Naive thymus-derived CD8-positive, alpha-beta T cell (primary cell): ENCODE results near the gene ZNF532. TPM values are rescaled to one million over a fixed set of nuclear protein-coding genes. Genes with fewer than 3 reads are reported as not detected.

Source experiments
- ATAC-seq, 2 donors: fragments of 150-1000 bp; cut with Tn5 transposase in 1 of 2; sonication (Bioruptor Pico), chemical (Tn5 transposase) in 1 of 2; 1 replicate in 1 of 2; 2 replicates in 1 of 2; pipeline ENCODE4 v1.10.0; 2021; ENCODE audit warnings: mild to moderate bottlenecking in 2 of 2, moderate library complexity in 2 of 2
- POLR2A ChIA-PET: fragments of 350-600 bp; sonication (Branson Sonifier 250); formaldehyde crosslinking; loops from one replicate; lab custom pipeline; 2021; ENCODE audit warnings: antibody characterized with exemption; lab: Charles Lee
- DNase-seq, 10 donors: peaks; one replicate each; pipeline versions ENCODE4 v3.0.0 to v3.0.0-alpha.2; 2020 to 2022
- H3K27ac Mint-ChIP-seq, 10 donors: one replicate each; pipeline ENCODE4 v1.8.0; 2020 to 2022; ENCODE audit warnings: mild to moderate bottlenecking in 10 of 10, mixed read lengths in 10 of 10, moderate library complexity in 4 of 10, inconsistent platforms in 1 of 10
- H3K27me3 Mint-ChIP-seq, 5 donors: one replicate each; pipeline ENCODE4 v1.8.0; 2021 to 2022; ENCODE audit warnings: mixed read lengths in 5 of 5
- H3K36me3 Mint-ChIP-seq, 3 donors: one replicate each; pipeline ENCODE4 v1.8.0; 2020 to 2022; ENCODE audit warnings: mixed read lengths in 3 of 3, mild to moderate bottlenecking in 2 of 3, inconsistent platforms in 1 of 3
- H3K4me1 Mint-ChIP-seq, 4 donors: one replicate each; pipeline ENCODE4 v1.8.0; 2021 to 2022; ENCODE audit warnings: mixed read lengths in 4 of 4
- H3K4me3 Mint-ChIP-seq, 10 donors: one replicate each; pipeline ENCODE4 v1.8.0; 2020 to 2022; ENCODE audit warnings: mild to moderate bottlenecking in 10 of 10, mixed read lengths in 10 of 10, moderate library complexity in 6 of 10, inconsistent platforms in 1 of 10
- H3K9me3 Mint-ChIP-seq, 9 donors: one replicate each; pipeline ENCODE4 v1.8.0; 2020 to 2022; ENCODE audit warnings: mixed read lengths in 9 of 9, mild to moderate bottlenecking in 3 of 9, inconsistent platforms in 1 of 9, moderate library complexity in 1 of 9
- polyA plus RNA-seq, 3 donors: library from polyadenylated mRNA; unstranded; fragments of 300-500 nt; fragmentation: Illumina TruSeq; gene quantifications; one replicate each; pipeline ENCODE4 v1.2.3, GENCODE V29; 2021
- total RNA-seq, 8 experiments: library from RNA in 2 of 8; stranded (reverse) in 2 of 8; gene quantifications; one replicate each; pipeline ENCODE4 v1.2.3 and lab custom pipeline; 2021 to 2026

ZNF532 gene
- total and polyA plus RNA-seq, 5 experiments from 2014 or later = 0.07 to 7.8 (median 3.8) TPM; not detected in 1

DNA sequence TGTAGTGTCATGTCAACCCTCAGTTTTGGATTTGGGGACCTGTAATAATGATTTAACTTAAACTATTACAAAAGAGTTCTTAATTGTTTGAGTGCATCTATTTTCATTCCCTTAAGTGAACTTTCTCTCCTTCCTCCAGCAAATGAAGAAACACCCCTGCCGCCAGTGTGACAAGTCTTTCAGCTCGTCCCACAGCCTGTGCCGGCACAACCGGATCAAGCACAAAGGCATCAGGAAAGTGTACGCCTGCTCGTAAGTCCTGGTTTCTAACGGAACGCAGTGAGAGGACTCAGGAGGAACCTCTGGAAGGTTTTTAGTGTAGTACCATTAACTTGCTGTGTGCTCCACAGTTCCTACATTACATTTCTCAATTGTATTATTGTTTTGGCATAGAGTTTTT lies 114.2 kb downstream of the ZNF532 start:
- POLR2A ChIA-PET = no interaction called here
- H3K27ac Mint-ChIP-seq = peak overlapping the region in 1 of 10 donors; percentile 41
- H3K9me3 Mint-ChIP-seq = no peaks in the 10 kb centered on the region
- H3K4me3 Mint-ChIP-seq = no peak overlapping the region
- no peaks in the 10 kb centered on the region for H3K36me3 Mint-ChIP-seq
- H3K27me3 Mint-ChIP-seq = peaks cover 8 to 51% (median 19%) of the 10 kb centered on the region in 5 donors
- no peak for ATAC-seq
- no peak for DNase-seq
- peaks cover 0 to 6% (median 0%) of the 10 kb centered on the region in 4 donors for H3K4me1 Mint-ChIP-seq

DNA sequence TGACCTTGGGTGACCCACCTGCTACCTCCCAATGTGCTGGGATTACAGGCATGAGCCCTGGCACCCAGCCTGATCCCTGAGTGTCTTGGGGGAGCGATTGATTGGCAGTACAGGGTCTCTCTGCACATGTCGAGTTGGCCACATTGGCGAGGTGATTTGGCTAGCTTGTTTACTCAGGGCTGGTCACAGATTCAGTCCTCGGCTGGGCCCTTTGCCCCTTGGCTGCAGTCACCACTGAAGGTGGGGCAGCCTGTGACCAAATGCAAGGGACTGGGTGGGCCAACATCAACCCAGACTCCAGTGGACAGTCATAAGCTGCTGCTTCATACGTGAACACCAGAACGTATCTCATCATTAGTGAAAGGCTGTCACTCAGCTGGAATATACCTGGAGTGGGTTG lies 114.9 kb downstream of the ZNF532 start:
- POLR2A ChIA-PET = no interaction called here
- Mint-ChIP-seq H3K36me3 (no peaks in the 10 kb centered on the region), H3K9me3 (no peaks in the 10 kb centered on the region), H3K27me3 (peaks cover 6 to 47% (median 18%) of the 10 kb centered on the region in 5 donors), H3K27ac (no peak overlapping the region), H3K4me1 (peaks cover 0 to 6% (median 0%) of the 10 kb centered on the region in 4 donors), H3K4me3 (no peak overlapping the region)
- ATAC-seq = no peak
- DNase-seq = no peak

DNA sequence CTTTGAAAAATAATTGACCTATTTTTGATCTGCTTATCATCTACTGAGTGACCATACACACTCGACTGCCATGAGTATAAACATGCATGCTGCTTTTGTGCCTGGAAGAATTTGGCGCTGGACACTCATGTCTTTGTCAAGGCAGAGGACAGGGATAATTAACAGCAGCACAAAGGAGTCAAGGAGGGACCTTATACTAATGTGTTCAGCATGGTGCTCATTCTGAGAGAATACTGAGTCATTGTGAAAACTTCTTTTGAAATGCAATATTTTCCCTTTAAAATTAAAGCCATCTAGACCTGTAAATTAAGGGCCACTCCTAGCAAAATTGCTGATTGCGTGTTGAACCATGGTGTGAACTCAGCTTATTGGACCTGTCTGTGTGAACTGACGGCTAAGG lies 116.3 kb downstream of the ZNF532 start:
- POLR2A ChIA-PET = no interaction called here
- Mint-ChIP-seq H3K36me3 (no peaks in the 10 kb centered on the region), H3K27me3 (peaks cover 3 to 36% (median 10%) of the 10 kb centered on the region in 5 donors), H3K4me1 (no peaks in the 10 kb centered on the region), H3K9me3 (no peaks in the 10 kb centered on the region), H3K27ac (no peak overlapping the region), H3K4me3 (no peak overlapping the region)
- DNase-seq (no peak), ATAC-seq (no peak)

DNA sequence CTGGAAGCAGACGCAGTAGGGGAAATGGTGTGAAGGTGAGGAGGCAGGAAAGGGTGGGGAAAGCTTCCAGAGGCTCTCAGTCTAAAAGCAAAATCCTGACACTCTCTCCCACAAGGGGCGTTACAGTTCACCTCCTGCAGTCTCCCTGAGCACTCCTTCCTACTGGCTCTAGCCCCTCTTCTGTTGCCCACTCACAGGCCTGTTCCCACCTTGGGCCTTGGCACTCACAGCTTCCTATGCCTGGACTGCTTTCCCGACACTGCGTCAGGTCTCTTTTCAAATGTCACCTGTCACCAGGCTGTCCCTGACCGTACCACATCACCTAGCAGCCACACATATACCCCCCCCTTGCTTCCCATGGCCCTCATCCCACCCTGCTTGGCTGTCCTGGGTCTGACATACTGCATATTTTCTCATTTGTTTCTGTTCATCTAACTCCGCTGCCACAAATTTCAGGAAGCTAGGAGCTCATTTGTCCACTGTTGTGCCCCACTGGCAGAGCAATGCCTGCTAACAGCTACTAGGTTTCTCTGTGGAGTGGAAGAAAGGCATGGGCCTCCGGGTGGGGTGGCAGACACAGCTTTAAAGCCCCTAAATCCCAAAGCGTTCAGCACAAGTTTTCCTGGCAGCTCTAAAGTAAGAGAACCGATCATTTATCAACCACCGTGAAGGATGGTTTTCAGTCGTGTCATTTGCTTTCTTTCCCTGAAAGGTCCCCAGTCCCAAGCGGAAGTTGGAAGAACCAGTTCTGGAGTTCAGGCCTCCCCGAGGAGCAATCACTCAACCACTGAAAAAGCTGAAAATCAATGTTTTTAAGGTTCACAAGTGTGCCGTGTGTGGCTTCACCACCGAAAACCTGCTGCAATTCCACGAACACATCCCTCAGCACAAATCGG lies 118.8 kb downstream of the ZNF532 start:
- no peak overlapping the region for H3K4me3 Mint-ChIP-seq
- H3K4me1 Mint-ChIP-seq = no peaks in the 10 kb centered on the region
- H3K27ac Mint-ChIP-seq = peak overlapping the region in 1 of 10 donors; percentile 62
- H3K36me3 Mint-ChIP-seq = no peaks in the 10 kb centered on the region
- peaks cover 3 to 45% (median 11%) of the 10 kb centered on the region in 5 donors for H3K27me3 Mint-ChIP-seq
- ATAC-seq (no peak), DNase-seq (no peak)
- peaks cover 0 to 5% (median 4%) of the 10 kb centered on the region in 9 donors for H3K9me3 Mint-ChIP-seq
- POLR2A ChIA-PET = no interaction called here

DNA sequence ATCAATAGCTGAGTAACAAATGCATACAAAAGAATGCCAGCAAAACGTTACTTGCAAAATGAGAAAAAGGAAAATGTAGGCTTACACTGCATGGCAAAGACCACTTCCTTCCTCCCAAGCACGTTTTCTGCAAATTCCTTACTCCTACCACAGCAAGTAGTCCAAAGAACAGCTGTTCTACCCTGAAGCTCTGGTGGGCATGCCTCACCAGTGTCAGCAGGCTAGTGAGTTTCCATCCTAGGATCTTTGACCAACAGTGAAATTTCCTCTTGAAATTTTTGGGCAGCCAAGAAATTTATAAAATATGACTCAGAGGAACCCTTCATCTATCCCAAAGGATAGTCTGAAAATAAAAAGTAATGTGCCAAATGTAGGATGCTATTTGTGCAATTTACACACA lies 123.9 kb downstream of the ZNF532 start:
- POLR2A ChIA-PET = no interaction called here
- Mint-ChIP-seq H3K9me3 (peaks cover 0 to 29% (median 15%) of the 10 kb centered on the region in 9 donors), H3K4me1 (no peaks in the 10 kb centered on the region), H3K27me3 (peaks cover 0 to 41% (median 14%) of the 10 kb centered on the region in 5 donors), H3K36me3 (peaks cover 0 to 12% (median 2%) of the 10 kb centered on the region in 3 donors), H3K27ac (no peak overlapping the region), H3K4me3 (no peak overlapping the region)
- DNase-seq = no peak
- ATAC-seq = no peak

DNA sequence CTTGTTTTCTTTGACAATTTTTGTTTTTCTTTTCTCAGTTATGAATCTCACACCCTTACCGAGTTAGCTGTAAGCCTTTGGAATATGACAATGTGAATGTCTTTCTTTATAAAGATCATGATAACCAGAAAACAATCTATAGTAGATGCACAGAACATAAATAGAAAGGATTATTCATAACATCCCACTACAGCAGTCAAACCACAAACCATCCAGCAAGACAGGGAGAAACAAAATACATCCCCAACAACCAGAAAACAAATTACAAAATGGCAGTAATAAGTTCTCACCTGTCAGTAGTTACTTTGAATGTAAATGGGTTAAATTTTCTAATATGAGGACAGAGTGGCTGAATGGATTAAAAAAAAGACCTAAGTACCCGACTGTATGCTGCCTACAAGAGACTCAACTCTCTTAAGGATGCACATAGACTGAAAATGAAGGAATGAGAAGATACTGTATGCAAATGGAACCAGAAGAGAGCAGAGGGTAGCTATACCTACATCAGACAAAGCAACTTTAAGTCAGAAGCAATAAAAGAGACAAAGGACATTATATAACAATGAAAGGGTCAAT lies 124.6 kb downstream of the ZNF532 start:
- Mint-ChIP-seq H3K36me3 (peaks cover 0 to 12% (median 2%) of the 10 kb centered on the region in 3 donors), H3K4me3 (no peak overlapping the region), H3K27me3 (peaks cover 0 to 37% (median 11%) of the 10 kb centered on the region in 5 donors), H3K27ac (no peak overlapping the region), H3K9me3 (peaks cover 0 to 29% (median 15%) of the 10 kb centered on the region in 9 donors), H3K4me1 (no peaks in the 10 kb centered on the region)
- ATAC-seq (no peak), DNase-seq (no peak)
- POLR2A ChIA-PET = no interaction called here

DNA sequence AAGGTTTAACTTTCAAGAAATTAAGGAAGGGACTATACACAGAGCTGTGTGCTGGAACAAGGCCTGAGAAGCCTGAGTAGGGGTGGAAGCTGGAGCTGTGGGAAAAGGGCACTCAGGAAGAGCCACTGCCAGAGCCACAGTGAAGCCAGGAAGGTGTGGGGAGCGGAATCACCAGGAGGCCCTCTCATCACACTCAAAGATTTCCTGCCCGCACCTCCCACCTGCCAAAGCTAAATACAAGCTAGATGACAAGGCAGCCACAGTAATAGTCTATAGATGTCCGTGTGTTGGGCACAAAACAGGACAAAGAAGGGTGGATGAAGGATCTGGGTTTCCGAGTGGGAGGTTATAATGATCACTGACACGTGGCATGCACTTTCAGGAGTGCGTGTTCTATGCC lies 126.0 kb downstream of the ZNF532 start:
- no peaks in the 10 kb centered on the region for H3K4me1 Mint-ChIP-seq
- ATAC-seq = no peak

DNA sequence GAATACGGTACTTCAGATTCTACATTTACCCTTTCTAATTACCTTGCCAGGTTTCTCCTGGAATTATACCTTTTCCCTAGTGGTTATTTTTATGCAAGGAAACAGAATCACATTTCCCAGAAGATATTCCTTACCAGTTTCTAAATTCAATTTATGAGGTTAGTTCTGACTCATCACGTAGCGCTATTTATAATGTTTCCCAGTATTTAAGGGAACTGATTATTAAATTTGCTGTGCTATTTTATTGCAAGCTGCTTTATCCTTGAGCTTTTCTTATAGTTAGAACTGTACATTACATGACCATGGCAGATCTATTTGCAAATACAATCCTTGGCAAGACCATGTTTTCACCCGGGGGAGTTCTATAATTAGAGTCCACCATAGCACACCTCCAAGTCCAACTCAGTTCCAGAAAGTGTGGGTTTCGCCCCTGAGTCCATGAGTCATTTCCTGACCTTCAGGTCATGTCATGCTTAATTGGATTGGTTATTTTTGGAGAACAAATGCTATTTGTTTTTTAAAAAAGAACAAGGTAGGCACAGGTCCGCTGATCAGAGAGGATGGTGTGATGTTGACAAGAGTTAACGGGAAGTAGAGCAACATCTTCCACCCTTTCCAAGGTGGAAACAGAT lies 126.6 kb downstream of the ZNF532 start:
- ATAC-seq (no peak), DNase-seq (no peak)
- Mint-ChIP-seq H3K27ac (no peak overlapping the region), H3K27me3 (peaks cover 8 to 47% (median 22%) of the 10 kb centered on the region in 5 donors), H3K4me3 (no peak overlapping the region), H3K36me3 (peaks cover 0 to 12% (median 2%) of the 10 kb centered on the region in 3 donors), H3K9me3 (peaks cover 0 to 29% (median 15%) of the 10 kb centered on the region in 9 donors), H3K4me1 (no peaks in the 10 kb centered on the region)
- POLR2A ChIA-PET = no interaction called here

More for the DNA sequence above, 126.0 kb downstream of the ZNF532 start:
- Mint-ChIP-seq H3K27ac (no peak overlapping the region), H3K27me3 (peaks cover 4 to 45% (median 18%) of the 10 kb centered on the region in 5 donors), H3K36me3 (peaks cover 0 to 12% (median 2%) of the 10 kb centered on the region in 3 donors), H3K4me3 (no peak overlapping the region), H3K9me3 (peaks cover 0 to 29% (median 15%) of the 10 kb centered on the region in 9 donors)
- DNase-seq = no peak
- POLR2A ChIA-PET = no interaction called here

DNA sequence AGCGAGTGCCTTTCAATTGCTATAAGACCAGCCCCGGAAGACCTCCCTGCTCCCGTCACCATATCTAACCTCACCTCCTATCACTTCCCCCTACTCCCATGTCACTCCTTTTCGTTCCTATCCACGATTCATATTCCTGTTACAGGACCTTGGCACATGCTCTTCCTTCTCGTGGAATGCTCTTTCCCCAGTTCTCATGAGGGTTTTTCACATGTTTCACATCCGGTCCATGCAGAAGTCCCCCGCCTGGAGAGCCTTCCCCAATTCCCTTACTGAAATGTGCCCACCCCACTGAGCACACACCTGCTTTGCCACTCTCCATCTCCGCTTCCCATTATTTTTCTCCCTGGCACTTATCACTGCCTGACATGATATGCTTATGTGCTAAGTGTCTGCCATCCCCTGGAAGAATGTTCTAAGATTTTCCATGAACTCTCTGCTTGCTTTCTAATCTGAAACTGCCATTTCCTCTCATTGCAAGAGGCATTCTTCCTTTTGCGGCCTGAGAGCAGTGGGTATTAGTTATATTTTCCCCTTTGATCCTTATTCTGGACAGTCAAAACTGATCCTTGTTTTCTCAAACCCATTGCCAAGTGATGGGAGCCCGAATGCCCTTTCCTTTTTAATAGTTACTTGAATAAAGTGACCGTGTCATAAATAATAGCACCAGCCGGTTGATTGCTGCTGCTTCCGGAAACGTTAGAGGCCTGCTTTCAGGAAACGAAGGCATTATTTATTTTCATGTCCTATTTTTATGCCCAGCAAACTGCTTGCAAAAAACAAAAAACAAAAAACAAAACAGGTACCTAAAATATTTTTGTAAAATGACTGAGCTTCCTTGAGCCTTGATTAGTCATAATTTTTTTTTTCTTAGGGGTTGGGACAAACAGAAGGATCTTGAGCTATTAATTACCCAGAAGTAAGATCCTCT lies 127.9 kb downstream of the ZNF532 start:
- Mint-ChIP-seq H3K27me3 (peaks cover 9 to 43% (median 17%) of the 10 kb centered on the region in 5 donors), H3K4me3 (no peak overlapping the region), H3K36me3 (peaks cover 0 to 12% (median 2%) of the 10 kb centered on the region in 3 donors), H3K9me3 (peaks cover 0 to 24% (median 10%) of the 10 kb centered on the region in 9 donors), H3K4me1 (no peaks in the 10 kb centered on the region), H3K27ac (no peak overlapping the region)
- POLR2A ChIA-PET = no interaction called here
- ATAC-seq = no peak
- no peak for DNase-seq

DNA sequence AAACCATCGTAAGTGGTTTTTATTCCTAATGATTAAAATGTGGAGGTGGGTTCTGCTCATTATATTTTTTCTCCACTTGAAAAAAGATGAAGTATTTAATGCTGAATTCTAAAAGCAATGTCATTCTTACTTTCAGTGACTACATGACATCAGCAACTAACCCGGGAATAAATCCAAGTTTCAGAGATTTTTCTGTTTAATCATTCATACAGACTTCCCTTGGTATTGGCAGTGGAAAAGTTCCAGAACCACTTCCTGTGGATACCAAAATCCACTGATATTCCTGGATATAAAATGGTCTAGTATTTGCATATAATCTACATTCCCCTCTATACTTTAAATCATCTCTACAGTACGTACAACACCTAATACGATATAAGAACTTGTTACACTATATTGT lies 128.6 kb downstream of the ZNF532 start:
- no peaks in the 10 kb centered on the region for H3K4me1 Mint-ChIP-seq
- peaks cover 0 to 12% (median 2%) of the 10 kb centered on the region in 3 donors for H3K36me3 Mint-ChIP-seq
- DNase-seq = no peak
- H3K27me3 Mint-ChIP-seq = peaks cover 9 to 42% (median 17%) of the 10 kb centered on the region in 5 donors
- no peak overlapping the region for H3K27ac Mint-ChIP-seq
- no peak for ATAC-seq
- H3K4me3 Mint-ChIP-seq = no peak overlapping the region
- POLR2A ChIA-PET = no interaction called here
- peaks cover 0 to 24% (median 10%) of the 10 kb centered on the region in 9 donors for H3K9me3 Mint-ChIP-seq

DNA sequence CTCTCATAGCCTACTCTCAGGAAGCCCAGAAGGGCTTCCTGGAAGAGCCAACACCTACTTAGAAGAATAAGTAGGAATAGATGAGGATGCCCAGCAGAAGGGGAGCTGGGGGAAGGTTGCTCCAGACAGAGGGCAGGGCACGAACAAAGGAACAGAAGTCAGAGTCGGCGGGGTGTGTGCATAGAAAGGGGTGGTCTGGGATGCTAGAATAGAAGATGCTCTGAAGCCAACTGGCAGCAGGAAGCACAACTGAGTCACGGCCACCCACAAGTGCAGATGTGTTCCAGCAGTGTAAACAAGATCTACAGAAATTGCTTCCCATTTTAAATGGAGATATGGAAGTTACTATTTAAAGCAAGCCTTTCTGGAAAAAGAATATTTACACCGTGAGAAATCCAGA lies 131.0 kb downstream of the ZNF532 start:
- H3K27ac Mint-ChIP-seq = no peak overlapping the region
- peaks cover 8 to 45% (median 20%) of the 10 kb centered on the region in 5 donors for H3K27me3 Mint-ChIP-seq
- no peak overlapping the region for H3K4me3 Mint-ChIP-seq
- H3K9me3 Mint-ChIP-seq = peaks cover 0 to 6% (median 0%) of the 10 kb centered on the region in 9 donors
- DNase-seq (no peak), ATAC-seq (no peak)
- H3K4me1 Mint-ChIP-seq = no peaks in the 10 kb centered on the region
- POLR2A ChIA-PET = no interaction called here
- H3K36me3 Mint-ChIP-seq = no peaks in the 10 kb centered on the region

DNA sequence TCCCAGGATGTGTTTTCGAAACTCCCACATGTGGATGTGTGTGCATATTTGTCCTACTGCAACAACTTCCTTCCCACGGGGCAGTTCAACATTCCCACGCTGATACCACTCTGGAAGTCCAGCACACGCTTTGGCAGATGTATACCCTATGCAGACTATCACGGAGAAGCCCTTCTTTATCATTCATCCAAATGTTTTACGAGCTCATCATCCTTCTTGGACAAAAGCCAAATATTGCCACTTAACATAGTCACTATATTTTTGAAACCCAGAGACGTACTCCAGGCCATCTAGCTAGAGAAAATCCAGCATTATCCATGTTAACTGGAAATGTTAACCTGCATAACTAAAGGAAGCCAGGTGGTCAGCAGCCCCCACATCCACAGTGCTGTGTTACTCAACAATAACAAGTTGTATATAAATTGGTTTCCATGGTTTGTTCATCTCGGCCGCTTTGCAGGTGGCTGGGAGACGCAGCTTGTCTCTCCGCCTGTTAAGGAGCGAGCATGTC lies 131.5 kb downstream of the ZNF532 start:
- no peak for ATAC-seq
- no peak for DNase-seq
- Mint-ChIP-seq H3K4me1 (no peaks in the 10 kb centered on the region), H3K27ac (no peak overlapping the region), H3K4me3 (no peak overlapping the region), H3K9me3 (peaks cover 0 to 5% (median 0%) of the 10 kb centered on the region in 9 donors), H3K27me3 (peaks cover 8 to 49% (median 20%) of the 10 kb centered on the region in 5 donors), H3K36me3 (no peaks in the 10 kb centered on the region)
- POLR2A ChIA-PET = no interaction called here
